Measurements from ENCODE around the gene PCID2.

Gene PCID2

DNA sequence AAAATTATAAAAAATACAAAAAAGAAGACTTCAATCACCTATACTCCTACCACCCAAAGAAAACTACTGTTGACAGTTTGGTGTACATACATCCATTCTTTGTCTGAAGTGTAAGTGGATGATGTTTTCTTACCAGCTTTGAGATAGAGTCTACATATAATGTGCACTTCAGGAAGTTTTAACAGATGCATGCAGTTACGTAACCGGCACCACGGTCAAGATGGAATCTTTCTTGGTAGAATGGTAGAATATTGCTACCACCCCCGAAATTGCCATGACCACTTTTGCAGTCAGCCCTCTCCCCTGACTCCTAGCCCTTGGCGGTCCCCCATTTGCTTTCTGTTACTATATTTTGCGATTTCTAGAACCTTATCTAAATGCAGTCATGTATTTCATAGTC, 2.4 kb upstream of the PCID2 start:
- Histone ChIP-seq H3K36me3 (ENCODE audit: low read length) (peaks cover 6% of the 10 kb centered on the region; the same call in 1 of the 2 replicates), H3K9ac (ENCODE audit: low read length) (peak overlapping the region; percentile 92; the same call in 1 of the 2 replicates)

GRCh38 chr13:113209759-113210421, 1.4 kb upstream of the PCID2 start:
- Histone ChIP-seq H3K4me3 (ENCODE audit: insufficient read depth, low read length, poor library complexity, severe bottlenecking) (peak overlapping the region; percentile 74), H3K9me2 (replicated peaks; ENCODE audit: insufficient read depth, low read length) (no peaks in the 10 kb centered on the region), H3K79me2 (ENCODE audit: insufficient read depth, low read length) (peaks cover 87% of the 10 kb centered on the region), H3F3A (ENCODE audit: insufficient read depth) (peaks cover 10% of the 10 kb centered on the region), H3K27me3 (ENCODE audit: low read length) (no peaks in the 10 kb centered on the region), H3K27ac (ENCODE audit: low read depth, low read length) (peak overlapping the region; percentile 89), H3K9ac (ENCODE audit: low read length) (peak overlapping the region; percentile 92), H3K4me2 (ENCODE audit: low read depth, low read length, poor library complexity, severe bottlenecking) (peak overlapping the region; percentile 93), H4K20me1 (ENCODE audit: low read depth, low read length) (peaks cover 15% of the 10 kb centered on the region; the same call in 1 of the 2 replicates), H3K36me3 (ENCODE audit: low read length) (peaks cover 6% of the 10 kb centered on the region; the same call in 1 of the 2 replicates), H3K9me3 (ENCODE audit: insufficient read depth, low read length) (no peaks in the 10 kb centered on the region), H2AFZ (ENCODE audit: low read depth, low read length, severe bottlenecking) (no peak overlapping the region)
- TF ChIP-seq EZH2phosphoT487 (conservative IDR thresholded peaks at IDR 0.05; ENCODE audit: low read length) (no peak), CTCF (IDR thresholded peaks at IDR 0.05; ENCODE audit: insufficient read depth, low read length, poor library complexity, severe bottlenecking) (no peak)

More for the DNA sequence above, 2.4 kb upstream of the PCID2 start:
- H3K27ac ChIP-seq (ENCODE audit: low read depth, low read length) = no peak overlapping the region; the same call in 1 of the 2 replicates
- H3K27me3 ChIP-seq (ENCODE audit: low read length) = no peaks in the 10 kb centered on the region
- H4K20me1 ChIP-seq (ENCODE audit: low read depth, low read length) = peaks cover 15% of the 10 kb centered on the region; the same call in 1 of the 2 replicates
- TF ChIP-seq EZH2phosphoT487 (conservative IDR thresholded peaks at IDR 0.05; ENCODE audit: low read length) = no peak
- TF ChIP-seq CTCF (IDR thresholded peaks at IDR 0.05; ENCODE audit: insufficient read depth, low read length, poor library complexity, severe bottlenecking) = no peak
- no peak overlapping the region for H2AFZ ChIP-seq (ENCODE audit: low read depth, low read length, severe bottlenecking)
- H3K9me2 ChIP-seq (replicated peaks; ENCODE audit: insufficient read depth, low read length) = no peaks in the 10 kb centered on the region
- H3K79me2 ChIP-seq (ENCODE audit: insufficient read depth, low read length) = peaks cover 87% of the 10 kb centered on the region
- peak overlapping the region; percentile 93 for H3K4me2 ChIP-seq (ENCODE audit: low read depth, low read length, poor library complexity, severe bottlenecking)
- H3K9me3 ChIP-seq (ENCODE audit: insufficient read depth, low read length) = no peaks in the 10 kb centered on the region
- H3K4me3 ChIP-seq (ENCODE audit: insufficient read depth, low read length, poor library complexity, severe bottlenecking) = peak overlapping the region; percentile 74
- peaks cover 10% of the 10 kb centered on the region for H3F3A ChIP-seq (ENCODE audit: insufficient read depth)

- Histone ChIP-seq H3K9me2 (replicated peaks; ENCODE audit: insufficient read depth, low read length) (no peaks in the 10 kb centered on the region), H3K9me3 (ENCODE audit: insufficient read depth, low read length) (no peaks in the 10 kb centered on the region), H3K27me3 (ENCODE audit: low read length) (no peaks in the 10 kb centered on the region), H2AFZ (ENCODE audit: low read depth, low read length, severe bottlenecking) (peak within 1 kb of the TSS; percentile 84), H3K9ac (ENCODE audit: low read length) (peak within 1 kb of the TSS; percentile 92), H3K4me2 (ENCODE audit: low read depth, low read length, poor library complexity, severe bottlenecking) (peak within 1 kb of the TSS; percentile 93), H3K36me3 (ENCODE audit: low read length) (peaks cover 6% of the 10 kb centered on the region; the same call in 1 of the 2 replicates), H3K4me3 (ENCODE audit: insufficient read depth, low read length, poor library complexity, severe bottlenecking) (peak within 1 kb of the TSS; percentile 74), H3K79me2 (ENCODE audit: insufficient read depth, low read length) (peaks cover 87% of the 10 kb centered on the region), H3F3A (ENCODE audit: insufficient read depth) (peaks cover 10% of the 10 kb centered on the region), H4K20me1 (ENCODE audit: low read depth, low read length) (peaks cover 15% of the 10 kb centered on the region; the same call in 1 of the 2 replicates), H3K27ac (ENCODE audit: low read depth, low read length) (peak within 1 kb of the TSS; percentile 89)
- TF ChIP-seq CTCF (IDR thresholded peaks at IDR 0.05; ENCODE audit: insufficient read depth, low read length, poor library complexity, severe bottlenecking) (no peak), EZH2phosphoT487 (conservative IDR thresholded peaks at IDR 0.05; ENCODE audit: low read length) (no peak)
Observed at GRCh38 chr13:113209336-113209758, 878 bp upstream of the PCID2 start, which contains the start of gene CUL4A. CUL4A (plus strand) TSS chr13:113209613; CDS start chr13:113209628, 15 bp downstream.
